ENCODE measurements around the gene AIFM3. TPM values are rescaled to one million over a fixed set of nuclear protein-coding genes. Genes with fewer than 3 reads are reported as not detected.
A peak's percentile ranks its signal among the peaks of the same experiment; 100 is the strongest.

AIFM3 gene
- total and polyA plus RNA-seq, 4 donors = 0.38 to 1.1 (median 0.63) TPM

DNA sequence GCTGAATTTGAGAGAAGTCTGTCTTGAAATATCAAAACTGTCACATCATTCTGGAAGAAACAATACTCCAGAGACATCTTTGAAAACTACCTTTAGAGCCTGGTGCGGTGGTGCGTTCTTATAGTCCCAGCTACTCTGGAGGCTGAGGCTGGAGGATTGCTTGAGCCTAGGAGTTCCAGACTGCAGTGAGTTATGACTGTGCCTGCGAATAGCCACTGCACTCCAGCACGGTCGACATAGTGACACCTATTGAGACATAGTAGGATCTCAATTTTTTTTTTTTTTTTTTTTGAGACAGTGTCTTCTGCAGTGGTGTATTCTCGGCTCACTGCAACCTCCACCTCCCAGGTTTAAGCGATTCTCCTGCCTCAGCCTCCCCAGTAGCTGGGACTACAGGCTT, 11.5 kb upstream of the AIFM3 start:
- TF ChIP-seq, protein P1, sequence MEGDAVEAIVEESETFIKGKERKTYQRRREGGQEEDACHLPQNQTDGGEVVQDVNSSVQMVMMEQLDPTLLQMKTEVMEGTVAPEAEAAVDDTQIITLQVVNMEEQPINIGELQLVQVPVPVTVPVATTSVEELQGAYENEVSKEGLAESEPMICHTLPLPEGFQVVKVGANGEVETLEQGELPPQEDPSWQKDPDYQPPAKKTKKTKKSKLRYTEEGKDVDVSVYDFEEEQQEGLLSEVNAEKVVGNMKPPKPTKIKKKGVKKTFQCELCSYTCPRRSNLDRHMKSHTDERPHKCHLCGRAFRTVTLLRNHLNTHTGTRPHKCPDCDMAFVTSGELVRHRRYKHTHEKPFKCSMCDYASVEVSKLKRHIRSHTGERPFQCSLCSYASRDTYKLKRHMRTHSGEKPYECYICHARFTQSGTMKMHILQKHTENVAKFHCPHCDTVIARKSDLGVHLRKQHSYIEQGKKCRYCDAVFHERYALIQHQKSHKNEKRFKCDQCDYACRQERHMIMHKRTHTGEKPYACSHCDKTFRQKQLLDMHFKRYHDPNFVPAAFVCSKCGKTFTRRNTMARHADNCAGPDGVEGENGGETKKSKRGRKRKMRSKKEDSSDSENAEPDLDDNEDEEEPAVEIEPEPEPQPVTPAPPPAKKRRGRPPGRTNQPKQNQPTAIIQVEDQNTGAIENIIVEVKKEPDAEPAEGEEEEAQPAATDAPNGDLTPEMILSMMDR (IDR thresholded peaks at IDR 0.05; ENCODE audit: low read depth, low read length, missing input control) = no peak
- TF ChIP-seq, protein P2, sequence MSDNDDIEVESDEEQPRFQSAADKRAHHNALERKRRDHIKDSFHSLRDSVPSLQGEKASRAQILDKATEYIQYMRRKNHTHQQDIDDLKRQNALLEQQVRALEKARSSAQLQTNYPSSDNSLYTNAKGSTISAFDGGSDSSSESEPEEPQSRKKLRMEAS (IDR thresholded peaks at IDR 0.05) = no peak
- TF ChIP-seq RXRA (IDR thresholded peaks at IDR 0.05) (no peak), NR2F2 (IDR thresholded peaks at IDR 0.05) (no peak), HNF4A (conservative IDR thresholded peaks at IDR 0.05) (no peak), SP1 (IDR thresholded peaks at IDR 0.05) (no peak)
- TF ChIP-seq, protein P3, sequence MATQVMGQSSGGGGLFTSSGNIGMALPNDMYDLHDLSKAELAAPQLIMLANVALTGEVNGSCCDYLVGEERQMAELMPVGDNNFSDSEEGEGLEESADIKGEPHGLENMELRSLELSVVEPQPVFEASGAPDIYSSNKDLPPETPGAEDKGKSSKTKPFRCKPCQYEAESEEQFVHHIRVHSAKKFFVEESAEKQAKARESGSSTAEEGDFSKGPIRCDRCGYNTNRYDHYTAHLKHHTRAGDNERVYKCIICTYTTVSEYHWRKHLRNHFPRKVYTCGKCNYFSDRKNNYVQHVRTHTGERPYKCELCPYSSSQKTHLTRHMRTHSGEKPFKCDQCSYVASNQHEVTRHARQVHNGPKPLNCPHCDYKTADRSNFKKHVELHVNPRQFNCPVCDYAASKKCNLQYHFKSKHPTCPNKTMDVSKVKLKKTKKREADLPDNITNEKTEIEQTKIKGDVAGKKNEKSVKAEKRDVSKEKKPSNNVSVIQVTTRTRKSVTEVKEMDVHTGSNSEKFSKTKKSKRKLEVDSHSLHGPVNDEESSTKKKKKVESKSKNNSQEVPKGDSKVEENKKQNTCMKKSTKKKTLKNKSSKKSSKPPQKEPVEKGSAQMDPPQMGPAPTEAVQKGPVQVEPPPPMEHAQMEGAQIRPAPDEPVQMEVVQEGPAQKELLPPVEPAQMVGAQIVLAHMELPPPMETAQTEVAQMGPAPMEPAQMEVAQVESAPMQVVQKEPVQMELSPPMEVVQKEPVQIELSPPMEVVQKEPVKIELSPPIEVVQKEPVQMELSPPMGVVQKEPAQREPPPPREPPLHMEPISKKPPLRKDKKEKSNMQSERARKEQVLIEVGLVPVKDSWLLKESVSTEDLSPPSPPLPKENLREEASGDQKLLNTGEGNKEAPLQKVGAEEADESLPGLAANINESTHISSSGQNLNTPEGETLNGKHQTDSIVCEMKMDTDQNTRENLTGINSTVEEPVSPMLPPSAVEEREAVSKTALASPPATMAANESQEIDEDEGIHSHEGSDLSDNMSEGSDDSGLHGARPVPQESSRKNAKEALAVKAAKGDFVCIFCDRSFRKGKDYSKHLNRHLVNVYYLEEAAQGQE (IDR thresholded peaks at IDR 0.05) = no peak
- Histone ChIP-seq H3K27me3 (ENCODE audit: control insufficient read depth in 4 of 4, insufficient read depth in 4 of 4, low read length in 3 of 4) (no peaks in the 10 kb centered on the region), H3K27ac (ENCODE audit: low read depth in 1 of 2, low read length in 2 of 2) (no peak overlapping the region), H3K4me1 (ENCODE audit: control insufficient read depth in 4 of 4, insufficient read depth in 4 of 4, low read length in 3 of 4) (peaks cover 19 to 63% (median 45%) of the 10 kb centered on the region in 4 donors), H3K4me3 (ENCODE audit: low read depth in 1 of 3, low read length in 3 of 3) (no peak overlapping the region), H3K9me3 (ENCODE audit: control insufficient read depth in 4 of 4, low read length in 3 of 4) (no peaks in the 10 kb centered on the region), H3K36me3 (ENCODE audit: control insufficient read depth in 4 of 4, insufficient read depth in 3 of 4, low read depth in 1 of 4, low read length in 3 of 4) (peaks cover 0 to 7% (median 2%) of the 10 kb centered on the region in 4 donors), H3K9ac (ENCODE audit: low read depth in 1 of 2, low read length in 2 of 2) (no peak overlapping the region)
- WGBS = 77% methylated on average over 7 of the region's 7 CpGs
- no peak for DNase-seq (ENCODE audit: low spot score)

DNA sequence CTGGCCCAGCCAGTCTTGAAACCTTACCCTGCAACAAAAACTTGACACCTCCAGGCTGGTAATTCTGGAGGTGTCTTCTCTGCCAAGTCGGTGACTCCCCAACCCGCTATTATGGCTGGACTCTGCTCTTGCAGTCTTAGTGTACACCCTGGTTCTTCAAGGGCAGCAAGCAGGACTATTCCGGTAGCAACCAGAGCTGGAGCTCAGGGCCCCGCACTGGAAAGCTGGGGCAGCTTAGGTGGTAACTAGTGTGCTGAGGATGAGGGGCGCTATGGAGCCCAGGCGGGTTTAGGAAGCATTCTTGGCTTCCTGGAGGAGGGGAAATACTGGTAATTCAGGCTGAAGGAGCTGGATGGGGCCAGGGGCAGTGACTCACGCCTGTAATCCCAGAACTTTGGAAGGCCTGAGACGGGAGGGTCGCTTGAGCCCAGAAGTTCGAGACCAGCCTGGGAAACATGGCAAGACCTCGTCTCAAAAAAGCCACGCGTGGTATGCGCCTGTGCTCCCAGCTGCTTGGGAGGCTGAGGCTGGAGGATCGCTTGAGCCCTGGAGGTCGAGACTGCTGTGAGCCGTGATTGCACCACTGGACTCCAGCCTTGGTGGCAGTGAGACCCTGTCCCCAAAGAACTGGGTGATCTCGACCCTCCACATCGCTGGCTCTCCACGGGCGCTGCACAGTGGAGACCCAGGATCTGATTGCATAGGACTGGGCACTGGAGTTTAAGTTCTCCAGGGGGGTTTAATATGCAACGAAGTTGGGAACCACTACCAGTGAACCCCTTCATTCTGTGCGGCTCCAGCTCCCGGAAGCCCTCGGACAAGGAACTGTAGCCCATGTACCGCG, 10.6 kb upstream of the AIFM3 start:
- Histone ChIP-seq H3K9me3 (ENCODE audit: control insufficient read depth in 4 of 4, low read length in 3 of 4) (no peaks in the 10 kb centered on the region), H3K27me3 (ENCODE audit: control insufficient read depth in 4 of 4, insufficient read depth in 4 of 4, low read length in 3 of 4) (no peaks in the 10 kb centered on the region), H3K9ac (ENCODE audit: low read depth in 1 of 2, low read length in 2 of 2) (no peak overlapping the region), H3K4me3 (ENCODE audit: low read depth in 1 of 3, low read length in 3 of 3) (peak overlapping the region in 2 of 3 donors; percentile 26 to 61), H3K27ac (ENCODE audit: low read depth in 1 of 2, low read length in 2 of 2) (no peak overlapping the region), H3K36me3 (ENCODE audit: control insufficient read depth in 4 of 4, insufficient read depth in 3 of 4, low read depth in 1 of 4, low read length in 3 of 4) (peaks cover 0 to under 1% (median 0%) of the 10 kb centered on the region in 4 donors), H3K4me1 (ENCODE audit: control insufficient read depth in 4 of 4, insufficient read depth in 4 of 4, low read length in 3 of 4) (peaks cover 14 to 54% (median 37%) of the 10 kb centered on the region in 4 donors)
- no peak for DNase-seq (ENCODE audit: low spot score)
- 43% methylated on average over 27 of the region's 27 CpGs for WGBS
- no peak for TF ChIP-seq RAD21 (IDR thresholded peaks at IDR 0.05)
- TF ChIP-seq, protein P3 (IDR thresholded peaks at IDR 0.05) = no peak
- TF ChIP-seq FOXA2 (IDR thresholded peaks at IDR 0.05) = no peak
- TF ChIP-seq, protein P1 (IDR thresholded peaks at IDR 0.05; ENCODE audit: low read depth, low read length, missing input control) = no peak
- TF ChIP-seq, protein P4, sequence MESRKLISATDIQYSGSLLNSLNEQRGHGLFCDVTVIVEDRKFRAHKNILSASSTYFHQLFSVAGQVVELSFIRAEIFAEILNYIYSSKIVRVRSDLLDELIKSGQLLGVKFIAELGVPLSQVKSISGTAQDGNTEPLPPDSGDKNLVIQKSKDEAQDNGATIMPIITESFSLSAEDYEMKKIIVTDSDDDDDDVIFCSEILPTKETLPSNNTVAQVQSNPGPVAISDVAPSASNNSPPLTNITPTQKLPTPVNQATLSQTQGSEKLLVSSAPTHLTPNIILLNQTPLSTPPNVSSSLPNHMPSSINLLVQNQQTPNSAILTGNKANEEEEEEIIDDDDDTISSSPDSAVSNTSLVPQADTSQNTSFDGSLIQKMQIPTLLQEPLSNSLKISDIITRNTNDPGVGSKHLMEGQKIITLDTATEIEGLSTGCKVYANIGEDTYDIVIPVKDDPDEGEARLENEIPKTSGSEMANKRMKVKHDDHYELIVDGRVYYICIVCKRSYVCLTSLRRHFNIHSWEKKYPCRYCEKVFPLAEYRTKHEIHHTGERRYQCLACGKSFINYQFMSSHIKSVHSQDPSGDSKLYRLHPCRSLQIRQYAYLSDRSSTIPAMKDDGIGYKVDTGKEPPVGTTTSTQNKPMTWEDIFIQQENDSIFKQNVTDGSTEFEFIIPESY (IDR thresholded peaks at IDR 0.05) = no peak

Measured in liver (tissue), 9 donors.